ENCODE results near the gene DNAJC3.

Gene DNAJC3

GRCh38 chr13:95814495-95814894 is 137.6 kb downstream of the DNAJC3 start:
- no peak overlapping the region for H3K27ac ChIP-seq (ENCODE audit: insufficient read depth, low read depth, low read length, poor library complexity, severe bottlenecking)
- H3K27me3 ChIP-seq (ENCODE audit: control insufficient read depth, insufficient read depth, low read length, poor library complexity, severe bottlenecking), result no peaks in the 10 kb centered on the region
- no peaks in the 10 kb centered on the region for H3K36me3 ChIP-seq (ENCODE audit: control insufficient read depth, insufficient read depth, low read length)
- no peaks in the 10 kb centered on the region for H3K4me1 ChIP-seq (ENCODE audit: control insufficient read depth, insufficient read depth, low read length)
- H3K9me3 ChIP-seq (ENCODE audit: control insufficient read depth, low read length), result no peaks in the 10 kb centered on the region
- H3K4me3 ChIP-seq (ENCODE audit: insufficient read depth, low read depth, low read length), result no peak overlapping the region
- 85 to 86% methylated on average over 1 of the region's 1 CpG for WGBS, 2 experiments

GRCh38 chr13:95822303-95822702 is 145.4 kb downstream of the DNAJC3 start:
- WGBS, 2 experiments, result 86 to 92% methylated on average over 5 of the region's 5 CpGs
- Histone ChIP-seq H3K4me1 (ENCODE audit: control insufficient read depth, insufficient read depth, low read length) (no peaks in the 10 kb centered on the region), H3K27ac (ENCODE audit: insufficient read depth, low read depth, low read length, poor library complexity, severe bottlenecking) (no peak overlapping the region), H3K9me3 (ENCODE audit: control insufficient read depth, low read length) (no peaks in the 10 kb centered on the region), H3K36me3 (ENCODE audit: control insufficient read depth, insufficient read depth, low read length) (peaks cover 5% of the 10 kb centered on the region), H3K4me3 (ENCODE audit: insufficient read depth, low read depth, low read length) (no peak overlapping the region), H3K27me3 (ENCODE audit: control insufficient read depth, insufficient read depth, low read length, poor library complexity, severe bottlenecking) (no peaks in the 10 kb centered on the region)

GRCh38 chr13:95833126-95833525 is 156.2 kb downstream of the DNAJC3 start:
- Histone ChIP-seq H3K27ac (ENCODE audit: insufficient read depth, low read depth, low read length, poor library complexity, severe bottlenecking) (no peak overlapping the region), H3K27me3 (ENCODE audit: control insufficient read depth, insufficient read depth, low read length, poor library complexity, severe bottlenecking) (no peaks in the 10 kb centered on the region), H3K4me3 (ENCODE audit: insufficient read depth, low read depth, low read length) (no peak overlapping the region), H3K9me3 (ENCODE audit: control insufficient read depth, low read length) (no peaks in the 10 kb centered on the region), H3K36me3 (ENCODE audit: control insufficient read depth, insufficient read depth, low read length) (no peaks in the 10 kb centered on the region), H3K4me1 (ENCODE audit: control insufficient read depth, insufficient read depth, low read length) (no peaks in the 10 kb centered on the region)
- 100% methylated on average over 1 of the region's 1 CpG; no CpG with 5 or more reads in 1 of the 2 experiments for WGBS, 2 experiments

- no peak overlapping the region for H3K4me3 ChIP-seq (ENCODE audit: insufficient read depth, low read depth, low read length)
- no peak overlapping the region for H3K27ac ChIP-seq (ENCODE audit: insufficient read depth, low read depth, low read length, poor library complexity, severe bottlenecking)
- no peaks in the 10 kb centered on the region for H3K4me1 ChIP-seq (ENCODE audit: control insufficient read depth, insufficient read depth, low read length)
- H3K9me3 ChIP-seq (ENCODE audit: control insufficient read depth, low read length), result no peaks in the 10 kb centered on the region
- 23% methylated on average over 1 of the region's 1 CpG; no CpG with 5 or more reads in 1 of the 2 experiments for WGBS, 2 experiments
- H3K27me3 ChIP-seq (ENCODE audit: control insufficient read depth, insufficient read depth, low read length, poor library complexity, severe bottlenecking), result no peaks in the 10 kb centered on the region
- H3K36me3 ChIP-seq (ENCODE audit: control insufficient read depth, insufficient read depth, low read length), result no peaks in the 10 kb centered on the region
Measured at GRCh38 chr13:95833719-95834118, 156.8 kb downstream of the DNAJC3 start.

GRCh38 chr13:95834134-95834765 is 157.3 kb downstream of the DNAJC3 start:
- H3K4me3 ChIP-seq (ENCODE audit: insufficient read depth, low read depth, low read length), result no peak overlapping the region
- H3K27me3 ChIP-seq (ENCODE audit: control insufficient read depth, insufficient read depth, low read length, poor library complexity, severe bottlenecking), result no peaks in the 10 kb centered on the region
- no peak overlapping the region for H3K27ac ChIP-seq (ENCODE audit: insufficient read depth, low read depth, low read length, poor library complexity, severe bottlenecking)
- no peaks in the 10 kb centered on the region for H3K9me3 ChIP-seq (ENCODE audit: control insufficient read depth, low read length)
- no peaks in the 10 kb centered on the region for H3K36me3 ChIP-seq (ENCODE audit: control insufficient read depth, insufficient read depth, low read length)
- H3K4me1 ChIP-seq (ENCODE audit: control insufficient read depth, insufficient read depth, low read length), result no peaks in the 10 kb centered on the region
- 40 to 47% methylated on average over 3 of the region's 3 CpGs for WGBS, 2 experiments

- H3K9me3 ChIP-seq (ENCODE audit: control insufficient read depth, low read length), result no peaks in the 10 kb centered on the region
- no peak overlapping the region for H3K4me3 ChIP-seq (ENCODE audit: insufficient read depth, low read depth, low read length)
- no peak overlapping the region for H3K27ac ChIP-seq (ENCODE audit: insufficient read depth, low read depth, low read length, poor library complexity, severe bottlenecking)
- H3K27me3 ChIP-seq (ENCODE audit: control insufficient read depth, insufficient read depth, low read length, poor library complexity, severe bottlenecking), result no peaks in the 10 kb centered on the region
- no peaks in the 10 kb centered on the region for H3K36me3 ChIP-seq (ENCODE audit: control insufficient read depth, insufficient read depth, low read length)
- no peaks in the 10 kb centered on the region for H3K4me1 ChIP-seq (ENCODE audit: control insufficient read depth, insufficient read depth, low read length)
Measured at GRCh38 chr13:95841894-95842293, 165.0 kb downstream of the DNAJC3 start.

- Histone ChIP-seq H3K27me3 (ENCODE audit: control insufficient read depth, insufficient read depth, low read length, poor library complexity, severe bottlenecking) (no peaks in the 10 kb centered on the region), H3K4me3 (ENCODE audit: insufficient read depth, low read depth, low read length) (no peak overlapping the region), H3K4me1 (ENCODE audit: control insufficient read depth, insufficient read depth, low read length) (no peaks in the 10 kb centered on the region), H3K27ac (ENCODE audit: insufficient read depth, low read depth, low read length, poor library complexity, severe bottlenecking) (no peak overlapping the region), H3K36me3 (ENCODE audit: control insufficient read depth, insufficient read depth, low read length) (no peaks in the 10 kb centered on the region), H3K9me3 (ENCODE audit: control insufficient read depth, low read length) (no peaks in the 10 kb centered on the region)
- WGBS, 2 experiments, result 80 to 95% methylated on average over 2 of the region's 2 CpGs
Measured at GRCh38 chr13:95842898-95843297, 166.0 kb downstream of the DNAJC3 start.
